HG02763 (cell line): Measurements from ENCODE around the gene VPS18.
"Not testable (repeated sequence)": the region's sequence is repeated elsewhere in the genome, so short reads cannot be mapped to it uniquely, and the experiment has no call there.

ENCODE experiments used
- ATAC-seq: cut with Tn5 transposase; IDR thresholded peaks from one replicate; pipeline ENCODE4 v1.9.1; 2021; ENCODE audit warnings: mild to moderate bottlenecking, moderate library complexity; ENCODE audit not compliant: unreplicated experiment

The VPS18 gene, protein sequence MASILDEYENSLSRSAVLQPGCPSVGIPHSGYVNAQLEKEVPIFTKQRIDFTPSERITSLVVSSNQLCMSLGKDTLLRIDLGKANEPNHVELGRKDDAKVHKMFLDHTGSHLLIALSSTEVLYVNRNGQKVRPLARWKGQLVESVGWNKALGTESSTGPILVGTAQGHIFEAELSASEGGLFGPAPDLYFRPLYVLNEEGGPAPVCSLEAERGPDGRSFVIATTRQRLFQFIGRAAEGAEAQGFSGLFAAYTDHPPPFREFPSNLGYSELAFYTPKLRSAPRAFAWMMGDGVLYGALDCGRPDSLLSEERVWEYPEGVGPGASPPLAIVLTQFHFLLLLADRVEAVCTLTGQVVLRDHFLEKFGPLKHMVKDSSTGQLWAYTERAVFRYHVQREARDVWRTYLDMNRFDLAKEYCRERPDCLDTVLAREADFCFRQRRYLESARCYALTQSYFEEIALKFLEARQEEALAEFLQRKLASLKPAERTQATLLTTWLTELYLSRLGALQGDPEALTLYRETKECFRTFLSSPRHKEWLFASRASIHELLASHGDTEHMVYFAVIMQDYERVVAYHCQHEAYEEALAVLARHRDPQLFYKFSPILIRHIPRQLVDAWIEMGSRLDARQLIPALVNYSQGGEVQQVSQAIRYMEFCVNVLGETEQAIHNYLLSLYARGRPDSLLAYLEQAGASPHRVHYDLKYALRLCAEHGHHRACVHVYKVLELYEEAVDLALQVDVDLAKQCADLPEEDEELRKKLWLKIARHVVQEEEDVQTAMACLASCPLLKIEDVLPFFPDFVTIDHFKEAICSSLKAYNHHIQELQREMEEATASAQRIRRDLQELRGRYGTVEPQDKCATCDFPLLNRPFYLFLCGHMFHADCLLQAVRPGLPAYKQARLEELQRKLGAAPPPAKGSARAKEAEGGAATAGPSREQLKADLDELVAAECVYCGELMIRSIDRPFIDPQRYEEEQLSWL

DNA sequence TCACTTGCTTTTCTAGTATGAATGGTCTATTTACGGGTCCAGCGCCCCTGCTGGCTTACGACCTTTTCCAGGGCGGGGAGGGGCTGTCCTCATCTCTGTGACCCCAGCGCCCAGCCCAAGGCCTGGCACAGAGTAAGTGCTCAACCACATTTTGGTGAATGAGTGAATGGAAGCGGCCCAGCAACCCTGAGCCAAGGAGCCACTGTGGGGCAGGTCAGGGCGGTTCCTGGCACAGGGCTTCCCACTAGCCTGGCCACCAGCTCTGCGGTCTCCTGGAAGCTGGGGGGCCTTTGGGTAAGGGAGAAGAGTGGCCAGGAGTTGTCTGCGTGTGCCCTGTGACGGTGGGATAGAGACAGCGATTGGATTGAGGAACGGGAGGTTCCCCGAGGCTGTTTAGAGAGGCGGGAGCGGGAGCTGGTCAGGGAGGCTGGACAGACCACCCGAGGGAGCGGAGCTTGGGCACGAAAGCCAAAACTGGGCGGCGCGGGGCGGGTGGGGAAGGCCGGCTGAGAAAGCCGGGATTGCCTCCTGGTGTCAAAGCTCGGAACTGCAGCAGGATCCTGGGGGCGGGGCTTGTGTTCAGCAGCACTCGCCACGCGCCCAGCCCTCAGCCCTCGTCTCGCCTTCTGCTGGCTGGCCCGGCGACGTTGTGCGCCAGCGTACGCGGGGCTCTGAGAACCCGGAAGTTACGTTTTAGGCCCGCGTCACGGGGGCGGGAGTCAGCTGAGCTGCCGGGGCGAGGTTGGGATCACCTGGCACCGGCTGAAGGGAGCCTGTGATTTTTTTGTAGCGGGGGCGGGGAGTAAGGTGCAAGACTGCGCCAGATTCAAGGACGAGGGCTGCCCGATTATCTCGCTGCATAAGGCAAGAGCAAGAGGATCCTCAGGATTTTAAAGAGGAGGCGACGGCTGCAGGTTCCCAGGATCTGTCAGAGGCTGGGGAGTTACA, at the start of gene VPS18:
Gene VPS18, plus strand, starts transcription at position 718 of the 948 bp plus-strand sequence. CDS start 319 bp downstream, outside the sequence.
- peak; percentile 88 for ATAC-seq

- no peak for ATAC-seq
Measured at GRCh38 chr15:40844696-40845030, 49.6 kb upstream of the VPS18 start.

DNA sequence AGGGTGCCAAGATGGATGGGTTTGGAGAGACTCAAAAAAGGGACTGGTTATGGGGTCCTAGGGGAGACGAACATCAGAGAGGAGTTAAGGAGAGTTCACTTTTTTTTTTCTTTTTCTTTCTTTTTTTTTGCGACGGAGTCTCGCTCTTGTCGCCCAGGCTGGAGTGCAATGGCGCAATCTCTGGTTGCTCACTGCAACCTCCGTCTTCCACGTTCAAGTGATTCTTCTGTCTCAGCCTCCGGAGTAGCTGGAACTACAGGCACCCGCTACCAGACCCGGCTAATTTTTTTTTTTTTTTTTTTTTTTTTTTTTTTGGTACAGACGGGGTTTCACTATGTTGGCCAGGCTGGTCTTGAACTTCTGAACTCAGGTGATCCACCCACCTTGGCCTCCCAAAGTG, 49.2 kb upstream of the VPS18 start:
- ATAC-seq = no peak

GRCh38 chr15:40845511-40846284, 48.6 kb upstream of the VPS18 start:
- ATAC-seq = no peak

DNA sequence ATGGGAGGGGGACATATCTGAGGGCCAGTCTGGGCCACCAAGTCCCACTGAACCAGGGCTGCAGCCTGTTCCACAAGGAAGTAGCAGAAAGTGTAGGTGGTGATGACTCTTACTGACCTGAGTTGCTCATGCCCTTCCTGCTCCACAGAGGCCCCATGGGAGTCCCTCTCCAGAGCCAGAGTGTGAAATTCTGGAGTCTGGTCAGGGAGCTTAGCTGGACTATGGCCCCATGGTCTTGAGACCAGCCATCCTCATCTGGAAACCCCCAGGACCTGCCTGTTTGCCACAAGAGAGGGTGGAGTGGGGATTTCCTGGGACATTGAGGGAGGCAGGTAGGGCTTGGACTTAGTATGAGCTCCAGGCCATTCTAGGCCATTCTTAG, 47.4 kb upstream of the VPS18 start:
- ATAC-seq = no peak

DNA sequence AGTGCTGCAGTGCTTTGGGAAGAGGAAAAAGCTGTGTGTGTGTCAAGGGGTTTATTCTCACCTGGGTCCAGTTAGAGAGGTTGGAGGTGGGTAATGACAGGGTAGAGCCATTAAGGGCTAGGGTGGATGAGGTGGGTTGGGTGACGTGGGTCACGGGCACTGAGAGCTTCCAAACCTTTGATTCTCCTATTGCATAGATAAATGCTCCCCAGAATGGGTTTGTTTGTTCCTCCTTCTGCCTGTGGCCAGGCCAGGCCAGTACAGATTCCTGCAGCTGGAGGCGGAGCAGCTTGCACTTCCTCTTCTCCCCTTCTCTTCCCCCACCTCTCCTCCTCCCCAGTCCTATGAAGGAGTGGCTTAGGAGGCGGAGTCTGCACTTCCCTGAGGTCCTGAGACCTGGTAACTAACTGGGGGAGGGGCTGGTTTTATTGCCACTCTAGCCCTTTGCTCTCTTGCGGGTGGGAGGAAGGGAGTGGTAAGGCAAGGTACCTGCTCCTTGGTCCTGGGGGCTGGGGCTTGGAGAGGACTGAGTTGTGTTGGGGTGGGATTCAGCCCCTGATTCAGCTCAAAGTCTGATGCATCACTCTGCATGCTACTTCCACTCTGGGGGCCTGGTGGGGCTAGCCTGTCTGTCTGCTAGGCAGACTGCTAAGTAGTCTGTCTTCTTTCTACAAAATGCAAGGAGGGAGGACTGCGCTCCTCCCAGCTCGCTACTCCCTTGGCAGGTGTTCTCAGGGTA, 46.9 kb upstream of the VPS18 start:
- ATAC-seq = no peak

DNA sequence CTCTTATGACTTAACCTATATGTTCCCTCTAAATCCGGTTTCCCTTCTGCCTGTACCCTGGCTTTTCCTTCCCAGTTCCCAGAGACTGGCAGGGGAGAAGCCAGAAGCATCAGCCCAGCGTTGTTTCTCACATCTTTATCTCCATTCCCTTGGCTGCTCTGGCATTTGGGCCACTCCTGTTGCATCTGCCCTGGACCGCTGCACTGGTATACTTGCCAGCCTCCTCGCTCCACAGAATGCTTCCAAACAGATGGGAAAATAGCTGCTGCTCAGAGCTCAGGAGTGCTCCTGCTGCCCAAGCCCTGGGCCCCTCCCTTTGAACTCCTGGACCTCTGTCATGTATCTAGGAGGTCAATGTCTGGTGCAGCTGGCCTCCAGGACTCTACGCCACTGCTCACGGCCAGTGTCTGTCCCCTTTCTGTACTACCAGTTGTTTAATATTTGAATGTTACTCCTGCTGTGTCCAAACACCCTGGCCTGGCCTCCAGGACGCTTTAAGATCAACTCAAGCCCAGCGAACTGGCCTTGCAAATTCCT, 43.6 kb upstream of the VPS18 start:
- no peak for ATAC-seq

DNA sequence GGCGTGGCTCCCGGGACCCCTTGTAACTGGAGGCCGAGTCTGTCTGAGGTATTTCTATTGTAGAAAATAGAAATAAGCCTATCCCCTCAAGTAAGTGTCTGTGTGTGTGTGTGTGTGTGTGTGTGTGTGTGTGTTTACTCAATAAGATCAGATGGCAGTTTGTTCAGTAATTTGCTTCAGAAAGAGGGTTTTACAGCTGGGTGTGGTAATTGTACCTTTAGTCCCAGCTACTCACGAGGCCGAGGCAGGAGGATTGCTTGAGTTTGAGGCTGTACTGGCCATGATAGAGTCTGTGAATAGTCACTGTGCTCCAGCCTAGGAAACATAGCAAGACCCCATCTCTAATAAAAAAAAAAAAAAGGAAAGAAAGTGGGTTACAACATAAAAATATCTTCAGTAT, 41.7 kb upstream of the VPS18 start:
- ATAC-seq = no peak

GRCh38 chr15:40853241-40853890, 40.9 kb upstream of the VPS18 start:
- ATAC-seq = no peak

- ATAC-seq = no peak
Measured at GRCh38 chr15:40854161-40854560, 40.1 kb upstream of the VPS18 start.

- ATAC-seq = no peak
Measured at GRCh38 chr15:40855706-40856234, 38.5 kb upstream of the VPS18 start.

GRCh38 chr15:40856746-40857145, 37.5 kb upstream of the VPS18 start:
- ATAC-seq = no peak

- ATAC-seq = no peak
Measured at GRCh38 chr15:40857601-40858341, 36.5 kb upstream of the VPS18 start.

GRCh38 chr15:40858706-40859105, 35.5 kb upstream of the VPS18 start:
- ATAC-seq = no peak

- ATAC-seq = peak; percentile 59
Measured at GRCh38 chr15:40859206-40859851, 34.9 kb upstream of the VPS18 start.

GRCh38 chr15:40861147-40861546, 33.1 kb upstream of the VPS18 start:
- ATAC-seq = not testable (repeated sequence)

DNA sequence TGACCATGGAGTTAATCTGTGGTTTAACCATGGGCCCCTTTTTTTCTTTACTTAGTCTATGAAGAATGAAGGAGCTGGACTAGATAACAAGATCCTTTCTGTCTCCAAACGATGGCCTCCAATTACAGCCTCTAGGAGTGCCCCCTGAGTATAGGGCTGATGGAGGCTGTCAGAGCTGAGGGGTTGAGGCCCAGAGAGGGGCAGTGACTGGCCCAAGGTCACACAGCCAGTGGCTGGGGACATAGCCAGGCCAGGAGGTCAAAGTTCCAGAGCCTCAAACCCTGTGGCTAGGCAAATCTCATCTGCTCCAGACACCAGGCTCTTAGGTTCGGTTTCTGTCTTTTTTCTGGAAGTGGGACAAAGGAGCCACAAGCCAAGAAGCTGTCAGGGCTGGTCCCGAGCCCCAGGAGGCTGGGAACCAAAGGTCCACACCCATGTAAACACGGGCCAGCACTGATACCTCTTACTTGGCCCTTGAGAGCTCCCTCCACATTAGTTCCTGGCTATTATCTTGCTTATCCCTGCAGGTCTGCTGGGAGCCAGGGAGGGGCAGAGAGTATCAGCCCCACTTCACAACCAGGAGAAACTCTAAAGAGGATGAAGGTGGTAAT, 30.5 kb upstream of the VPS18 start:
- no peak for ATAC-seq
